Spinal cord (tissue), 10 donors: ENCODE measurements around the gene VWA5B2. TPM values are rescaled to one million over a fixed set of nuclear protein-coding genes. Genes with fewer than 3 reads are reported as not detected.

Source experiments
- DNase-seq, 6 donors: peaks; one replicate each; pipeline versions ENCODE4 v3.0.0 to v3.0.0-alpha.2; 2013 to 2015; ENCODE audit warnings: low spot score in 6 of 6, low read depth in 4 of 6
- H3K27ac ChIP-seq: one replicate; pipeline ENCODE4 v1.5.1; 2013; ENCODE audit warnings: low read depth, low read length, control low read depth
- H3K27me3 ChIP-seq: one replicate; pipeline ENCODE4 v1.6.1; 2013; ENCODE audit warnings: low read length; ENCODE audit not compliant: control insufficient read depth, insufficient read depth
- H3K36me3 ChIP-seq: one replicate; pipeline ENCODE4 v1.6.1; 2013; ENCODE audit warnings: low read length; ENCODE audit not compliant: control insufficient read depth, insufficient read depth
- H3K4me1 ChIP-seq: one replicate; pipeline ENCODE4 v1.6.1; 2013; ENCODE audit warnings: low read length; ENCODE audit not compliant: control insufficient read depth, insufficient read depth
- H3K4me3 ChIP-seq: one replicate; pipeline ENCODE4 v1.5.1; 2013; ENCODE audit warnings: low read depth, low read length, control low read depth
- H3K9me3 ChIP-seq: one replicate; pipeline ENCODE4 v1.6.1; 2013; ENCODE audit warnings: low read length; ENCODE audit not compliant: control insufficient read depth, insufficient read depth
- WGBS: methylation state at CpG from one replicate; pipeline ENCODE4 v1.1.5; 2013; ENCODE audit warnings: missing lambda C conversion rate; ENCODE audit not compliant: insufficient coverage; 5-methylcytosine and 5-hydroxymethylcytosine counted together
- long read RNA-seq, 4 donors: transcript quantifications; one replicate each; lab custom pipeline, GENCODE V29; 2026
- polyA plus RNA-seq, 2 donors: library from polyadenylated mRNA; unstranded; fragments of 120-200 nt; gene quantifications; one replicate each; pipeline ENCODE4 v1.2.1, GENCODE V29; 2013; ENCODE audit not compliant: insufficient read length in 2 of 2
- total RNA-seq, 2 donors: library from RNA; depleted of rRNA in 1 of 2; stranded (reverse); fragments of 120-200 nt in 1 of 2; fragments of >200 nt in 1 of 2; gene quantifications; one replicate each; pipeline versions ENCODE4 v1.2.3 to v1.2.4, GENCODE V29; 2013 to 2014
- donor health status: healthy.

Gene VWA5B2
- 10 to 100 TPM in 1 of 2 donors, 1 to 10 TPM in 1; 4.6 to 12.0 TPM for total RNA-seq
- 10 to 100 TPM; 36.4 to 55.5 TPM for polyA plus RNA-seq
- long read RNA-seq, donor 1, partial matches to known transcripts = 26 of 27 reads
- long read RNA-seq, donor 1, other reads (novel, unspliced or antisense) = 0 of 27 reads
- long read RNA-seq, donor 2 = 0 reads
- long read RNA-seq, donor 3 = 0 reads
- long read RNA-seq, donor 4, partial matches to known transcripts = 21 of 28 reads
- long read RNA-seq, donor 4, other reads (novel, unspliced or antisense) = 7 of 28 reads

DNA sequence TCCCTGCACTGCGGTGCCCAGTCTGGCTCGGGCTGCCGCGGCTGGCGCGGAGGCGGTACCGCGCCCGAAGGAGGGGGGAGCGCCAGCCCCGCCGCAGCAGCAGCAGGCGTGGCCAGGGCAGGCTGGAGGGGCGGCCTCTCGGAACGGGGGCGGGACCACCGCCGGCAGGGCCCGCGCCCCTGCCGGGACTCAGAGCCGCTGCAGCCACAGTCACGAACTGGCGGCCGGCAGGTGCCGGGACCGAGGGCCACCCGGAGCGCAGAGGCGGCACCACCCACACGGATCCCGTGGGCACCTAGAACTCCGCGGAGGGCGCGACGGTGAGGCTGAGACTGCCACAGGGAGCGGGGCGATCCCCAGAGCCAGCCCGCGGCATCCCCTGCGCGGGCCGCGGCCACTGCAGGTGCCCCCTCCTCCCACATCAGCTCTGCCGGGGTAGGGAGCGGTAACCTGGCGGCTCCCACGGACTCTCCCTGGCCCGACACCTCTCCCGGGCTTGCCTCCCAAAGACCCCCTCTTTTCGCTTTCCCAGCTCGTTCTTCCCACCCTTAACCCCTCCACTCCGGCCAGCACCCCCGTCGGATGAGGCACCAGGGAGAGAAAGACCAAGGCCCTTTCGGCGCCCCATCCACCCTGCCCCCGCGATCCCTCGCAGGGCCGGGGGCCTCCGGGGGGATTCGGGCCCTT is at the start of gene VWA5B2:
Gene VWA5B2 (plus strand): TSS at position 192 of the 687 bp plus-strand sequence. CDS start 944 bp downstream, outside the sequence.
- under 1% methylated on average over 60 of the region's 66 CpGs for WGBS
- Histone ChIP-seq H3K36me3 (peaks cover 9% of the 10 kb centered on the region), H3K4me1 (peaks cover 31% of the 10 kb centered on the region), H3K4me3 (peak within 1 kb of the TSS; percentile 42), H3K27me3 (peaks cover 31% of the 10 kb centered on the region), H3K9me3 (no peaks in the 10 kb centered on the region), H3K27ac (no peak within 1 kb of the TSS)
- peak in 3 of 6 donors; percentile 46 to 89 (median 81) for DNase-seq

DNA sequence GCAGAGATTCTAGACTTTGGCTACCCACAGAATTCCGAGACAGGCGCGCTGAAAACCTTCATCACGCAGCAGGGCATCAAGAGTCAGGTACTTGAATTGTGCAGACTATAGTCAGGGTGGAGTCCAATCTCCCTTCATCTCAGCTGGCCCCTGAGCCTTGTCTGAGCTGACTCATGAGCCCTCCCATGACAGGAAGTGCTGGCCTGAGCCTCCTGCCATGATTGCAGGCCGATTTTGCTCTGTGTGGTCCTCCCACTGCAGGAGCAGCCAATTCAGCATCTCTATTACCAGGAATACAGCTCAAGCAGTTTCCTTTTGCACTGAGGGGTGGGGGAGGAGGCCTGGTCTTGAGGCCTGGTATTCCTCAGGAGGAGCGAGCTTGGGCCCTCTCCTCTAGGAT is 49.2 kb upstream of the VWA5B2 start:
- H3K4me3 ChIP-seq = no peak overlapping the region
- peaks cover 33% of the 10 kb centered on the region for H3K4me1 ChIP-seq
- H3K27me3 ChIP-seq = no peaks in the 10 kb centered on the region
- no peak for DNase-seq
- no peaks in the 10 kb centered on the region for H3K9me3 ChIP-seq
- H3K27ac ChIP-seq = no peak overlapping the region
- H3K36me3 ChIP-seq = peaks cover 81% of the 10 kb centered on the region
- 92% methylated on average over 4 of the region's 6 CpGs for WGBS

DNA sequence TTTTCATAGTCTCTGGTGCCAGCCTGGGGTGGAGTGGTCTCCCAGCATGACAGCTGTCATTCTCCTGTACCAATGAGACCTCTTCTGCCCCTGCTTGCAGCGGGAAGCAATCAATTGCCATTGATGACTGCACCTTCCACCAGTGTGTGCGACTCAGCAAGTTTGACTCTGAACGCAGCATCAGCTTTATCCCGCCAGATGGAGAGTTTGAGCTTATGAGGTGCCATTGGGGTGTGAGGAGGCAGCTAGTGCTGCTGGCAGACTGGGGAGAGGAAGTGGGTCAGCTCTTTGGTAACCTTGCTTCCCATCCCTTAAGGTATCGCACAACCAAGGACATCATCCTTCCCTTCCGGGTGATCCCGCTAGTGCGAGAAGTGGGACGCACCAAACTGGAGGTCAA is 47.8 kb upstream of the VWA5B2 start:
- no peak overlapping the region for H3K4me3 ChIP-seq
- no peak overlapping the region for H3K27ac ChIP-seq
- peaks cover 28% of the 10 kb centered on the region for H3K4me1 ChIP-seq
- H3K9me3 ChIP-seq = no peaks in the 10 kb centered on the region
- no peaks in the 10 kb centered on the region for H3K27me3 ChIP-seq
- 93% methylated on average over 3 of the region's 9 CpGs for WGBS
- no peak for DNase-seq
- peaks cover 78% of the 10 kb centered on the region for H3K36me3 ChIP-seq

DNA sequence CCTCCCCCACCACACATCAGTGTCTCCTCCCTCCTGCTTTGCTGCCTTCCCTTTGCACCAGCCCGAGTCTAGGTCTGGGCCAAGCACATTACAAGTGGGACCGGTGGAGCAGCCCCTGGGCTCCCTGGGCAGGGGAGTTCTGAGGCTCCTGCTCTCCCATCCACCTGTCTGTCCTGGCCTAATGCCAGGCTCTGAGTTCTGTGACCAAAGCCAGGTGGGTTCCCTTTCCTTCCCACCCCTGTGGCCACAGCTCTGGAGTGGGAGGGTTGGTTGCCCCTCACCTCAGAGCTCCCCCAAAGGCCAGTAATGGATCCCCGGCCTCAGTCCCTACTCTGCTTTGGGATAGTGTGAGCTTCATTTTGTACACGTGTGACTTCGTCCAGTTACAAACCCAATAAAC is 45.7 kb upstream of the VWA5B2 start:
- Histone ChIP-seq H3K27me3 (no peaks in the 10 kb centered on the region), H3K4me1 (peaks cover 23% of the 10 kb centered on the region), H3K27ac (no peak overlapping the region), H3K9me3 (no peaks in the 10 kb centered on the region), H3K4me3 (no peak overlapping the region), H3K36me3 (peaks cover 73% of the 10 kb centered on the region)
- WGBS = 90% methylated on average over 3 of the region's 5 CpGs
- DNase-seq = no peak

DNA sequence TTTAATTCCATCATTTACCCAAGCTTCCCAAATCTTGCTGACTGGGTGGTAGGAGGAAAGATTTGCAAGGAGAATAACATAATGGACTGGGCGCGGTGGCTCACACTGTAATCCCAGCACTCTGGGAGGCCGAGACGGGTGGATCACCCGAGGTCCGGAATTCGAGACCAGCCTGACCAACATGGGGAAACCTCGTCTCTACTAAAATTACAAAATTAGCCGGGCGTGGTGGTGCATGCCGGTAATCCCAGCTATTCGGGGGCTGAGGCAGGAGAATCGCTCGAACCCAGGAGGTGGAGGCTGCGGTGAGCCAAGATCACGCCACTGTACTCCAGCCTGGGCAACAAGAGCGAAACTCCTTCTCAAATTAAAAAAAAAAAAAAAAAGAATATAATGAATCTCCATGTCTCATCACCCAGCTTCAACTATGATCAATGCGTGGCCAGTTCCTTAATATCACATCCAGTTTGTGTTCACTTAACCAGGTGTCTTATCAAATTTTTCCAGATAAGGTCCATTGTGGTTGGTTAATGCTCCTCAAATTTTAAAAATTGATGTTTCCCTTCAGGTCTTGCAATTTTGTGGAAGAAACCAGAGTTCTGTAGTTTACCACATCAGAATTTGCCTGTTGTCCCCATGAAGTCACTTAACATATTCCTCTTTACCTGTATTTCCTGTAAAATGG is 44.7 kb upstream of the VWA5B2 start:
- DNase-seq = no peak
- H3K9me3 ChIP-seq = no peaks in the 10 kb centered on the region
- H3K36me3 ChIP-seq = peaks cover 73% of the 10 kb centered on the region
- peak overlapping the region; percentile 80 for H3K27ac ChIP-seq
- 91% methylated on average over 11 of the region's 18 CpGs for WGBS
- H3K4me1 ChIP-seq = peaks cover 21% of the 10 kb centered on the region
- H3K4me3 ChIP-seq = no peak overlapping the region
- H3K27me3 ChIP-seq = no peaks in the 10 kb centered on the region

DNA sequence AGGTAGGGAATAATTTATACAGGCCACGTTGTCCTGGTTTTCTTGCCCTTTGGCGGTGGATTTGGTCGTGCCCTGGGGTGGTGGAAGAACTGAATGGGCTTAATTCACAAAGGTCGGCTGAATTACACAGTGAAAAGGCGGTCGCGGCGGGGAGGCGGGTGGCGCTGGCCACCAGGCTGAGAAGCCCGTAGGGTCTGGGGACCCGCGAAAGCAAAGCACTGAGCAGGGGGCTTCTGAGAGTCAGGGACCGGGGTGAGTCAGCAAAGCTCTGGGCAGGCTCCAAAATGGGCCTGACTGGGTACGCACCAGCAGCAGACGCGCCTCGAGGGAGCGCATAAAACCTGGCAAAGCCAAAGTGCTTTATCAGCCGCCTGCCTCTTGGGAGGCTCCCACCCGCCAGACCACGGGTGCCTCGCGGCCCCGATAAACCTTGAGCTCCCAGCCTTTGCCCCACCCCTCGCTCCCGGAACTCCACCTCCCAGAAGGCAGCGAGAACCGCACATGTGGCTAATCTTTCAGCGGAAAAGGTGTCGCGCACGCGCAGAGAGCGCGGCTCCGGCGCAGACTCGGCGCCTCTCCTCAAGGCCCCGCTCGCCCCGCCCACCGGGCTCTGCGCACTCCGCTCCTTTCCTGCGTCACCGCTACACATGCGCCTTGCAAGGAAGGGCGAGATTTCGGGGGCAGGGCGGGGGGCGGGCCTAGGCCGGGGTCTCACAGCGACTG is 43.8 kb upstream of the VWA5B2 start:
- peak overlapping the region; percentile 99 for H3K4me3 ChIP-seq
- no peaks in the 10 kb centered on the region for H3K9me3 ChIP-seq
- H3K27me3 ChIP-seq = no peaks in the 10 kb centered on the region
- under 1% methylated on average over 55 of the region's 55 CpGs for WGBS
- peak; percentile 97 to 100 (median 99) for DNase-seq
- H3K27ac ChIP-seq = peak overlapping the region; percentile 80
- H3K4me1 ChIP-seq = peaks cover 20% of the 10 kb centered on the region
- peaks cover 66% of the 10 kb centered on the region for H3K36me3 ChIP-seq

DNA sequence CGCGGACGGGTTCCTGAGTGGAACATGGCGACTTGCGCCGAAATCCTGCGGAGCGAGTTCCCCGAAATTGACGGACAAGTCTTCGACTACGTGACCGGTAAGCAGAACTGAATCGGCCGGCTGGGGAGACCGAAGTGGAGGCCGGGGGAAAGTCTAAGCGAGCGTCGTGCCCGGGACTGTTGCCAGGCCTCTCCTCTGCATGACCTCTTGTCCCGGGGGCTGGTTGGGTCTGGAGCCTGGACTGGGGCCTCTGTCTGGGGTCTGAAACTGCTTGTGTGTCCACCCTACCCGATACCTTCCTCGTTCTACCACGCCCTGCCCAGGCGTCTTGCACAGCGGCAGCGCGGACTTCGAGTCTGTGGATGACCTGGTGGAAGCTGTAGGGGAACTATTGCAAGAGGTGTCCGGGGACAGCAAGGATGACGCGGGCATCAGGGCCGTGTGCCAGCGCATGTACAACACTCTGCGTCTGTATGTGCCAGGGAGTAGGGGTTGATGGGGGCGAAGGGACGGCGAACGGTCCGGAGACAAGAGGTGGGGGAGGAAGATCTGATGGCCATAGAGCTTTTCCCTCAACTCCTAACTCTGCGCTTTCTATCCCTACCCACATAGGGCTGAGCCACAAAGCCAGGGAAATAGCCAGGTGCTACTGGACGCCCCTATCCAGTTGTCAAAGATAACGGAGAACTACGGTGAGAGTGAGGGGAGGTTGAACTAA is 43.0 kb upstream of the VWA5B2 start, which contains the start of gene ABCF3:
Gene ABCF3 (plus strand): TSS at position 16 of the 718 bp plus-strand sequence. CDS start 9 bp downstream, at position 25.
- Histone ChIP-seq H3K27me3 (no peaks in the 10 kb centered on the region), H3K4me3 (peak within 1 kb of the TSS; percentile 99), H3K27ac (peak within 1 kb of the TSS; percentile 80), H3K36me3 (peaks cover 64% of the 10 kb centered on the region), H3K4me1 (peaks cover 20% of the 10 kb centered on the region), H3K9me3 (no peaks in the 10 kb centered on the region)
- WGBS = 0% methylated on average over 36 of the region's 45 CpGs
- peak in 2 of 6 donors; percentile 9 to 39 for DNase-seq

DNA sequence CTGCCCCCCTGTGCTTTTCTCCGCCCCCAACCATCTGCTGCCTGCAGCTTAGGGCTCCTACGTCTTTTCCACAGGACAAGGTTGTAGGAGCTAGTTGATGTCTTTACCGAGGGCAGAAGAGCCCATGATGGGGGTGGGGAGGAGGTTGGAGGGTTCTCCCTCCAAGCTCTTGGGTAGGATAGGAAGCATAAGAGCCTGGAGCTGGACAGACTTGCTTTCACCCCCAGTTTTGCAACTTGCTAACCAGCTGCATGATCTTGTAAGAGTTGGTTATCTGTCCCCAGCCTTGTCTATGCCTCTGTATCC is 42.5 kb upstream of the VWA5B2 start:
- H3K36me3 ChIP-seq = peaks cover 63% of the 10 kb centered on the region
- no peak for DNase-seq
- no peak overlapping the region for H3K27ac ChIP-seq

DNA sequence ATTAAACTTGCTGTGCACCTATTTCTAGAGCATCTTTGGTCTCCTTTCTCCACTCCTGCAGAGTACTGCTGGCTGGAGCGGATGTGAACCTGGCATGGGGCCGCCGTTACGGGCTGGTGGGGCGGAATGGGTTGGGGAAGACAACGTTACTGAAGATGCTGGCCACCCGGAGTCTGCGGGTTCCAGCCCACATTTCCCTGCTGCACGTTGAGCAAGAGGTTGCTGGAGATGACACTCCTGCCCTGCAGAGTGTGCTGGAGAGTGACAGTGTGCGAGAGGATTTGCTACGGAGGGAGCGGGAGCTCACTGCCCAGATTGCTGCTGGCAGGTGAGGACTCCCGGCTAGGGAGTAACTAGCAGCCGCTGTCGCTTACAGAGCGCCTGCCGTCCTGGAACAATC is 41.3 kb upstream of the VWA5B2 start:
- Histone ChIP-seq H3K4me1 (peaks cover 20% of the 10 kb centered on the region), H3K4me3 (no peak overlapping the region), H3K36me3 (peaks cover 66% of the 10 kb centered on the region), H3K9me3 (no peaks in the 10 kb centered on the region), H3K27ac (no peak overlapping the region), H3K27me3 (no peaks in the 10 kb centered on the region)
- 89% methylated on average over 17 of the region's 17 CpGs for WGBS
- DNase-seq = no peak

More for the DNA sequence above, 42.5 kb upstream of the VWA5B2 start:
- WGBS = 0% methylated on average over 1 of the region's 3 CpGs
- H3K27me3 ChIP-seq = no peaks in the 10 kb centered on the region
- H3K4me1 ChIP-seq = peaks cover 20% of the 10 kb centered on the region
- H3K9me3 ChIP-seq = no peaks in the 10 kb centered on the region
- peak overlapping the region; percentile 99 for H3K4me3 ChIP-seq
